Measurements from ENCODE around the gene HARBI1. TPM values are rescaled to one million over a fixed set of nuclear protein-coding genes. Genes with fewer than 3 reads are reported as not detected.

HARBI1 gene
- total and polyA plus RNA-seq, 2 of the 8 experiments (the other 6 are each of a cell fraction or from before 2014, with no cell fraction given): 3.8 to 5.1 TPM

DNA sequence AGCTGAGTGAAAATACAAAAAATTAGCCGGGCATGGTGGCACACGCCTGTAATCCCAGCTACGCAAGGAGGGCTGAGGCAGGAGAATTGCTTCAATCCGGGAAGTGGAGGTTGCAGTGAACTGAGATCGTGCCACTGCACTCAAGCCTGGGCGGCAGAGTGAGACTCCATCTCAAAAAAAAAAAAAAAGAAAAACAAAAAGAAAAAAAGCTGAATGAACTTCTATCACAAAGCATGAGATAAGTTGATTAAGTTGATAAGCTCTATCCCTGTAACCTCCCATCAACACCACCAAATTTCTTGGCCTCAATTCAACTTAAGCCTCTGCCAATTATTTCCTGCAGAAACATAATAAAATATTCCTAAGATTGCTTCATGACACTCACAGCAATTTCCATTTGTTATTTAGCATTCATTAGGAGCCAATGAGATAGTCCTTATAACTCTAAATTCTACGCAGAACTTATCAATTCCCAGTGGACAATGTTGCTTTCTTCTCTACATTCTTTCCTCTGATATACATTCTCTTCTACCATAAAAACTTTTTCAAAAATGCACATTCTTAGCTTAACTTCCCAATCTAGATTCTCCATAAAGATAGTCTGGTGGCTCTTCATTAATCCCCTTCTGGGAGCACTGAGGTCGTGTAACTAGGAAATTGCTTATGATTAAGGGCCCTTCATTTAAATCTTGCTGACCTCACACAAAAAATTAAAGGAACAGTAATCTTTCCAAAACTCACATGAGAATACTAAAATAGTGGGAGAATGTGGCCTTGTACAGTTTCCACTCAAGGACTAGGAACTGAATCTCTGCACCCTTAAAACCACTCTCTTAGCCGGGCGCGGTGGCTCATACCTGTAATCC, 26.1 kb downstream of the HARBI1 start:
- Histone ChIP-seq H4K20me1 (replicated peaks in 1 of 2; ENCODE audit: control insufficient read depth in 1 of 2, insufficient read depth in 2 of 2, low read length in 2 of 2) (peaks cover 4 to 5% of the 10 kb centered on the region in 2 experiments), H2AK5ac (ENCODE audit: low read depth, low read length) (no peak overlapping the region), H2BK12ac (ENCODE audit: low read depth, low read length) (no peak overlapping the region), H4K8ac (ENCODE audit: extremely low read depth, insufficient read depth, low read length) (no peak overlapping the region), H2BK5ac (ENCODE audit: low read depth, low read length) (no peak overlapping the region), H3K79me2 (ENCODE audit: control insufficient read depth in 1 of 2, insufficient read depth in 2 of 2, low read length in 2 of 2) (peaks cover 11 to 76% of the 10 kb centered on the region in 2 experiments), H3K4me3 (ENCODE audit: extremely low read depth in 1 of 4, insufficient read depth in 2 of 4, low read depth in 3 of 4, low read length in 4 of 4) (no peak overlapping the region), H3K9me3 (ENCODE audit: insufficient read depth in 2 of 2, low read depth in 1 of 2, low read length in 1 of 2) (no peaks in the 10 kb centered on the region), H3K27ac (ENCODE audit: low read depth, low read length) (no peak overlapping the region), H3K23me2 (ENCODE audit: low read depth, low read length) (no peaks in the 10 kb centered on the region), H2AFZ (ENCODE audit: low read length) (no peak overlapping the region), H3K23ac (ENCODE audit: insufficient read length) (no peak overlapping the region), H3K9ac (replicated peaks in 1 of 4; ENCODE audit: extremely low read depth in 1 of 4, low read depth in 3 of 4, low read length in 3 of 4) (no peak overlapping the region), H3K18ac (ENCODE audit: extremely low read depth, low read length) (no peak overlapping the region), H3K14ac (ENCODE audit: insufficient read length) (no peak overlapping the region), H3K4ac (replicated peaks; ENCODE audit: insufficient read length, low read depth, low read length) (no peak overlapping the region), H3K4me1 (replicated peaks in 1 of 4; ENCODE audit: control insufficient read depth in 3 of 4, insufficient read depth in 4 of 4, low read length in 3 of 4) (peaks cover 0 to 5% (median 3%) of the 10 kb centered on the region in 4 experiments; a peak in 4 of 7 replicates), H3K36me3 (ENCODE audit: control insufficient read depth in 2 of 4, insufficient read depth in 4 of 4, low read length in 3 of 4) (no peaks in the 10 kb centered on the region), H2BK120ac (replicated peaks; ENCODE audit: low read depth, low read length) (no peak overlapping the region), H3K4me2 (ENCODE audit: insufficient read depth in 1 of 2, low read depth in 2 of 2, low read length in 2 of 2) (no peak overlapping the region; a peak in 1 of 4 replicates), H3K79me1 (ENCODE audit: low read depth, low read length) (peaks cover 2% of the 10 kb centered on the region; the same call in 1 of the 2 replicates), H4K5ac (ENCODE audit: insufficient read length, low read depth, low read length) (no peak overlapping the region), H3K27me3 (replicated peaks in 1 of 4; ENCODE audit: control insufficient read depth in 3 of 4, extremely low read depth in 1 of 4, insufficient read depth in 3 of 4, low read length in 3 of 4) (no peaks in the 10 kb centered on the region), H2BK20ac (ENCODE audit: low read length) (no peak overlapping the region), H4K91ac (replicated peaks; ENCODE audit: insufficient read length, low read length) (no peak overlapping the region), H3K56ac (replicated peaks; ENCODE audit: insufficient read length, low read depth, low read length) (no peak overlapping the region), H2BK15ac (ENCODE audit: low read length) (no peak overlapping the region)
- POLR2A ChIA-PET (ENCODE audit: partially characterized antibody): interaction anchor here (1.0 kb wide), 1 partner anchor 49 kb away, joined by 3 read pairs; no protein-coding TSS in a partner anchor
- FAIRE-seq (no peak), DNase-seq (ENCODE audit: low read depth in 1 of 2, low spot score in 2 of 2) (no peak)
- TF ChIP-seq, protein P1, sequence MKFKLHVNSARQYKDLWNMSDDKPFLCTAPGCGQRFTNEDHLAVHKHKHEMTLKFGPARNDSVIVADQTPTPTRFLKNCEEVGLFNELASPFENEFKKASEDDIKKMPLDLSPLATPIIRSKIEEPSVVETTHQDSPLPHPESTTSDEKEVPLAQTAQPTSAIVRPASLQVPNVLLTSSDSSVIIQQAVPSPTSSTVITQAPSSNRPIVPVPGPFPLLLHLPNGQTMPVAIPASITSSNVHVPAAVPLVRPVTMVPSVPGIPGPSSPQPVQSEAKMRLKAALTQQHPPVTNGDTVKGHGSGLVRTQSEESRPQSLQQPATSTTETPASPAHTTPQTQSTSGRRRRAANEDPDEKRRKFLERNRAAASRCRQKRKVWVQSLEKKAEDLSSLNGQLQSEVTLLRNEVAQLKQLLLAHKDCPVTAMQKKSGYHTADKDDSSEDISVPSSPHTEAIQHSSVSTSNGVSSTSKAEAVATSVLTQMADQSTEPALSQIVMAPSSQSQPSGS (IDR thresholded peaks at IDR 0.05; ENCODE audit: low read length): no peak
- TF ChIP-seq SAP30 (IDR thresholded peaks at IDR 0.05; ENCODE audit: insufficient read depth, insufficient replicate concordance, low read length): no peak
- TF ChIP-seq POU5F1 (IDR thresholded peaks at IDR 0.05; ENCODE audit: low read depth, low read length): no peak
- no peak for TF ChIP-seq HDAC2 (IDR thresholded peaks at IDR 0.05; ENCODE audit: borderline replicate concordance in 1 of 2, low read depth in 2 of 2, low read length in 2 of 2)
- CTCF ChIA-PET (ENCODE audit: partially characterized antibody): interaction anchor here (0.9 to 1.5 kb wide), 3 partner anchors 10 to 49 kb away, joined by 3 to 5 read pairs (median 3); no protein-coding TSS in a partner anchor
- whole genome bisulfite sequencing, 2 experiments (ENCODE audit: extremely low coverage in 1 of 2, insufficient coverage in 1 of 2, insufficient read length in 1 of 2, insufficient replicate concordance in 2 of 2, low coverage in 1 of 2, low lambda C conversion rate in 2 of 2, missing lambda C conversion rate in 1 of 2): 97% methylated on average over 11 of the region's 11 CpGs; no CpG with 5 or more reads in 1 of the 2 experiments

Data from H1 (cell line).